Stimulated activated effector memory CD8-positive, alpha-beta T cell treated with anti-CD3 and anti-CD28 coated beads, Interleukin-12 subunit alpha, Interleukin-12 subunit beta, amount 100 ng/mL, for 72 hours (primary cell): Measurements from ENCODE around the gene SVBP.

ENCODE experiments used
- ATAC-seq: fragments of 150-1000 bp; cut with Tn5 transposase; 2 replicates; pipeline ENCODE4 v1.10.0; 2021
- DNase-seq, 2 donors: peaks; one replicate each; pipeline ENCODE4 v3.0.0; 2021 to 2022; ENCODE audit warnings: low spot score in 2 of 2
- H3K27ac Mint-ChIP-seq: one replicate; pipeline ENCODE4 v1.8.0; 2022; ENCODE audit warnings: mild to moderate bottlenecking, mixed read lengths
- H3K36me3 Mint-ChIP-seq: one replicate; pipeline ENCODE4 v1.8.0; 2022; ENCODE audit warnings: mild to moderate bottlenecking, mixed read lengths
- H3K4me1 Mint-ChIP-seq: one replicate; pipeline ENCODE4 v1.8.0; 2022; ENCODE audit warnings: mixed read lengths
- H3K4me3 Mint-ChIP-seq: one replicate; pipeline ENCODE4 v1.8.0; 2022; ENCODE audit warnings: mild to moderate bottlenecking, mixed read lengths
- H3K9me3 Mint-ChIP-seq: one replicate; pipeline ENCODE4 v1.8.0; 2022; ENCODE audit warnings: mixed read lengths

The SVBP gene

GRCh38 chr1:42766741-42767509 lies 50.3 kb downstream of the SVBP start, which contains the start of the genes C1orf50 and P3H1:
TSS of gene C1orf50 (plus strand) at chr1:42767249. CDS start at chr1:42767312, 63 bp downstream.
TSS of gene P3H1 (minus strand) at chr1:42767028. CDS start at chr1:42766971, 57 bp downstream.
- Mint-ChIP-seq H3K4me3 (no peak within 1 kb of the TSS), H3K4me1 (peaks cover 24% of the 10 kb centered on the region), H3K27ac (no peak within 1 kb of the TSS), H3K36me3 (peaks cover 49% of the 10 kb centered on the region), H3K9me3 (no peaks in the 10 kb centered on the region)
- peak; percentile 94 for ATAC-seq
- DNase-seq: peak; percentile 99

DNA sequence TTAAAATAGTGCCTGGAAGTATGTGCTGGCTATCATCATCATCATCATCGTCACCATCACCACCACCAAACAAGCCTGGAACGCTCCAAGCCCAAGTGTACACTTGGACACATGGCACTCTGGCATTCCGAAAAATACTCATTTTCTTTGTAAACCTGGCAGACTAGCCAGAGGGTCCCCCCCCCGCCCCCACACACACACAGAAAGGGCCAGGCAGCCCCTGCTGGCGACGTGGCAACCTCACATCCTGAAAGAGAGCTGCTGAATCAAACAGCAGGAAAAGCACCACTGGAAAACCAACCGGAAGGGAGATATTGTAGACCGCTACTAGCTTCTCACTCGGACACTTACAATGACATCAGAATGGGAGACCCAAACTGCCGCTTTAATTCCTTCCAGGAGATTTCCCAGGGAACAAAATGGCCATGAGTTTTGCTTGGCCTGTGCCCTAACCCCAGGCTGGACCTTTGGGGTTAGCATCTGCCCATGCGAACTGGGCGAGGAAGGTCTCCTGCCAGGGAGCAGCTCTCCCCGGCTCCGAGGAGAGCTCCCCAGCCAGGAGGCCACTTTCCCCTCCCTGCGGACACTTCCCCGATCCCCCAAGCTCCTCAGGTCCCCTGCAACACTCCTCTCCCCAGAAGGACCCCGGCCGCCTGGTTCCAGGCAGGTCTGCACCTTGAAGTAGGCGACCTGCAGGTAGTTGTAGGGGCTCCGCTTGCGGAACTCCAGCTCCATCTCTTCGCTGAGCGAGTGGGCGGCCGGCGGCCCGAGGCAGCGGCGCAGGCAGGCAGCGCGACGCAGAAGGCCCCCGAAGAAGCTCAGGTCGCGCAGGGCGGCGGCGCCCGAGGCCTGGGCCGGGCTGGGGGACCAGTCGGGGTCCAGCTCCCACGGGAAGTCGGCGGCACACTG lies 51.1 kb downstream of the SVBP start:
- Mint-ChIP-seq H3K27ac (no peak overlapping the region), H3K4me3 (no peak overlapping the region), H3K36me3 (peaks cover 52% of the 10 kb centered on the region), H3K9me3 (no peaks in the 10 kb centered on the region), H3K4me1 (peaks cover 22% of the 10 kb centered on the region)
- DNase-seq (peak in 1 of 2 donors; percentile 59), ATAC-seq (peak; percentile 59)

GRCh38 chr1:42765269-42765668 lies 51.9 kb downstream of the SVBP start:
- Mint-ChIP-seq H3K27ac (no peak overlapping the region), H3K9me3 (no peaks in the 10 kb centered on the region), H3K4me3 (no peak overlapping the region), H3K36me3 (peaks cover 52% of the 10 kb centered on the region), H3K4me1 (peaks cover 15% of the 10 kb centered on the region)
- no peak for DNase-seq
- no peak for ATAC-seq

- DNase-seq: no peak
- no peak for ATAC-seq
- Mint-ChIP-seq H3K4me1 (peaks cover 6% of the 10 kb centered on the region), H3K27ac (no peak overlapping the region), H3K4me3 (no peak overlapping the region), H3K36me3 (peaks cover 61% of the 10 kb centered on the region), H3K9me3 (no peaks in the 10 kb centered on the region)
Measured at GRCh38 chr1:42762269-42762668, 54.9 kb downstream of the SVBP start.

GRCh38 chr1:42761567-42761966 lies 55.6 kb downstream of the SVBP start:
- Mint-ChIP-seq H3K4me1 (peaks cover 11% of the 10 kb centered on the region), H3K27ac (no peak overlapping the region), H3K9me3 (no peaks in the 10 kb centered on the region), H3K4me3 (no peak overlapping the region), H3K36me3 (peaks cover 62% of the 10 kb centered on the region)
- ATAC-seq (no peak), DNase-seq (no peak)

DNA sequence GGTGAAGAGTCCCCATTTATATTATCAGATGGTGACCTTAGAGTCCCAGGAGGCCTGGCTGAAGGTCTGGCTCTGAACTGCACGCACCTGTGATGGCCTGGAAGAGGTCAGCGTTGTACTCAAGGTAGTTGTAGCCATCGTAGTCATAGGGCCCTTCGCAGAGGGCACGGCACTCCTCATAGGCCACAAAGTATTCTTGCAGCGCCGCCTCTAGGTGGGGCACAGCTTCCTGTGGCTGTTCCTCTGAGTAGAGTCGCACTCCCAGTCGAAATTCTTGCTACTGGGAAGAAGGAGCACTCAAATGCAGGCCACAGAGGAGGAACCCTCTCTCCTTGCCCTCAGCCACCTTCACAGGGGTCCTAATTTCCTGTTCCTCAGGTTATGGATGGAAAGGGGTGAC lies 58.1 kb downstream of the SVBP start:
- Mint-ChIP-seq H3K27ac (no peak overlapping the region), H3K36me3 (peaks cover 87% of the 10 kb centered on the region), H3K9me3 (no peaks in the 10 kb centered on the region), H3K4me3 (no peak overlapping the region), H3K4me1 (peaks cover 11% of the 10 kb centered on the region)
- no peak for DNase-seq
- ATAC-seq: no peak

DNA sequence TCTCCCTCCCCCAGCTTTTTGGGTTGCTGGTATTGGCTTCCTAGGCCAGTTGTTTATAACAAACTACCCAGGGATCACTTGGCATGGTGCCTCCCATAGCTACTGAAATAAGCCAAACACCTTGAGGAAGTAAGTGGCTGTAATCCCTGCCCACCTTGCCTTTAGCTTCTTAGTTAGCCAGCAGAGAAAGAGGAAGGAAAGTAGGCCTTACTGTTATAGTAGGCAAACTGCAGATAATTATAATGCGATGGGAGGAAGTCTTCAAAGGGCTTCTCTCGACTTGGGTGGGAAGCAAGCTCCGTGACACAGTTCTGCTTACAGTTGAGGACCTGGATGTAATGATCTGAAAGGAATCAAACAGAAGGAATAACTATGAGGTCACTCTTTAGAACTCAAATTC lies 58.6 kb downstream of the SVBP start:
- H3K27ac Mint-ChIP-seq: no peak overlapping the region

GRCh38 chr1:42757892-42758275 lies 59.3 kb downstream of the SVBP start:
- peaks cover 11% of the 10 kb centered on the region for H3K4me1 Mint-ChIP-seq
- H3K36me3 Mint-ChIP-seq: peaks cover 99% of the 10 kb centered on the region
- H3K9me3 Mint-ChIP-seq: no peaks in the 10 kb centered on the region
- no peak for DNase-seq
- no peak overlapping the region for H3K4me3 Mint-ChIP-seq
- no peak overlapping the region for H3K27ac Mint-ChIP-seq
- ATAC-seq: no peak

More for the DNA sequence above, 58.6 kb downstream of the SVBP start:
- Mint-ChIP-seq H3K9me3 (no peaks in the 10 kb centered on the region), H3K36me3 (peaks cover 91% of the 10 kb centered on the region), H3K4me1 (peaks cover 11% of the 10 kb centered on the region), H3K4me3 (no peak overlapping the region)
- DNase-seq (no peak), ATAC-seq (no peak)
